ENCODE results near the gene EHHADH.

GRCh38 chr3:185151964-185152409 is 101.9 kb downstream of the EHHADH start:
- TF ChIP-seq CTCF (IDR thresholded peaks at IDR 0.05), result no peak
- no peak for TF ChIP-seq BHLHE40 (IDR thresholded peaks at IDR 0.05; ENCODE audit: low read depth, low read length)
- TF ChIP-seq TP53 (CRISPR knock-in tag; IDR thresholded peaks at IDR 0.05), result no peak
- TF ChIP-seq RCOR1 (IDR thresholded peaks at IDR 0.05; ENCODE audit: low read depth, low read length), result no peak
- no peak for TF ChIP-seq EP300 (IDR thresholded peaks at IDR 0.05)
- TF ChIP-seq MAFK (IDR thresholded peaks at IDR 0.05; ENCODE audit: partially characterized antibody), result no peak
- TF ChIP-seq NR3C1 (IDR thresholded peaks at IDR 0.05), result no peak
- no peak for TF ChIP-seq CHD2 (IDR thresholded peaks at IDR 0.05; ENCODE audit: low read length, partially characterized antibody)
- no peak; the same call in 1 of the 2 replicates for TF ChIP-seq CBX8 (IDR thresholded peaks at IDR 0.05)
- TF ChIP-seq RAD21 (conservative IDR thresholded peaks at IDR 0.05 in 1 of 2, IDR thresholded peaks at IDR 0.05 in 1 of 2), result no peak
- no peak for TF ChIP-seq REST (IDR thresholded peaks at IDR 0.05)
